ENCODE data around the gene FAM229B. TPM values are rescaled to one million over a fixed set of nuclear protein-coding genes. Genes with fewer than 3 reads are reported as not detected.
A peak's percentile ranks its signal among the peaks of the same experiment; 100 is the strongest.
"Not testable (repeated sequence)": the region's sequence is repeated elsewhere in the genome, so short reads cannot be mapped to it uniquely, and the experiment has no call there.

The FAM229B gene
- total RNA-seq, result 10.8 TPM
- long read RNA-seq, transcript FAM229B-201 (4 exons, 2,543 nt), result major isoform, 8 of 14 reads
- long read RNA-seq, partial matches to known transcripts, result 3 of 14 reads
- long read RNA-seq, other reads (novel, unspliced or antisense), result 3 of 14 reads

- DNase-seq (ENCODE audit: low spot score), result peak; percentile 94
These were observed at the start of gene FAM229B, which contains the start of gene TUBE1 for GRCh38 chr6:112087136-112087911. Gene FAM229B, plus strand, starts transcription at chr6:112087591. Its CDS starts 11,693 bp downstream, at chr6:112099284. Gene TUBE1, minus strand, starts transcription at chr6:112087482. Its CDS starts 48 bp downstream, at chr6:112087434.

- DNase-seq (ENCODE audit: low spot score), result no peak
These were observed 49.6 kb upstream of the FAM229B start for GRCh38 chr6:112037783-112038216.

DNA sequence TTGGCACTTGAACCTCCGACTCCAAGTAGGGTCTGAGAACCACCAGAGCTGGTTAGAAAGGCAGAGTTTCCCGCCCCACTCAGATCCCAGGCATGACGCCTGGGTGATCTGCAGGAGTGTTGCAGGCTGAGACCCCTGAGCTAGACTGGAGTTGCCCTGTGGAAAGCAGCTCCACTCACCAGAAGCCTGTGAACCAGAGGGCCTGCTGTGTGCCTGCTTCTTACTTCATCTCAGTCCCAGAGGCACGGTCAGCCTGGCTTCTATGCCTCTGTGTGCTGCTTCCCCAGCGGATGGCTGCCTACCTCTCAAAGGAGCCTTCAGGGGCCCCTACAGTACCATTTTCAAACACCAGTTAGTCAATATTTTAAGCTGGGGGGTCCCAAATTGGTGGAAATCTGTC is 49.1 kb upstream of the FAM229B start:
- DNase-seq (ENCODE audit: low spot score), result no peak

GRCh38 chr6:112038756-112039430 is 48.5 kb upstream of the FAM229B start:
- no peak for DNase-seq (ENCODE audit: low spot score)

DNA sequence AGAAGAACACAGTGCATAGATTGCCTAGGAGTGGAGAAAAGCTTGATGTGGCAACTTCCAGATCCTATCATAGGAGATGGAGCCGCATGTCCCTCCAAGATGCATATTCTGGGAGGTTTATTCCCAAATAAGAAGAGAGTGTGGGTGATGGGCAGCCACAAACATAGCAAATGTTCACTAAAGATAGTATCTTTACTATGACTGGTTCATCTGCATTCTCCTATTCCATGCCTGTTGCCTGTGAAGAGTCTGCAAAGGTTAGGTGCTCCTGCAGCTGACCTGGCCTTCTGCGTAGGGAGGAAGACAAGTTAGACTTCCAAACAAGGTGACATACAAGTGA is 48.0 kb upstream of the FAM229B start:
- DNase-seq (ENCODE audit: low spot score), result no peak

GRCh38 chr6:112040956-112041355 is 46.4 kb upstream of the FAM229B start:
- no peak for DNase-seq (ENCODE audit: low spot score)

- DNase-seq (ENCODE audit: low spot score), result no peak
These were observed 45.9 kb upstream of the FAM229B start for GRCh38 chr6:112041535-112041934.

DNA sequence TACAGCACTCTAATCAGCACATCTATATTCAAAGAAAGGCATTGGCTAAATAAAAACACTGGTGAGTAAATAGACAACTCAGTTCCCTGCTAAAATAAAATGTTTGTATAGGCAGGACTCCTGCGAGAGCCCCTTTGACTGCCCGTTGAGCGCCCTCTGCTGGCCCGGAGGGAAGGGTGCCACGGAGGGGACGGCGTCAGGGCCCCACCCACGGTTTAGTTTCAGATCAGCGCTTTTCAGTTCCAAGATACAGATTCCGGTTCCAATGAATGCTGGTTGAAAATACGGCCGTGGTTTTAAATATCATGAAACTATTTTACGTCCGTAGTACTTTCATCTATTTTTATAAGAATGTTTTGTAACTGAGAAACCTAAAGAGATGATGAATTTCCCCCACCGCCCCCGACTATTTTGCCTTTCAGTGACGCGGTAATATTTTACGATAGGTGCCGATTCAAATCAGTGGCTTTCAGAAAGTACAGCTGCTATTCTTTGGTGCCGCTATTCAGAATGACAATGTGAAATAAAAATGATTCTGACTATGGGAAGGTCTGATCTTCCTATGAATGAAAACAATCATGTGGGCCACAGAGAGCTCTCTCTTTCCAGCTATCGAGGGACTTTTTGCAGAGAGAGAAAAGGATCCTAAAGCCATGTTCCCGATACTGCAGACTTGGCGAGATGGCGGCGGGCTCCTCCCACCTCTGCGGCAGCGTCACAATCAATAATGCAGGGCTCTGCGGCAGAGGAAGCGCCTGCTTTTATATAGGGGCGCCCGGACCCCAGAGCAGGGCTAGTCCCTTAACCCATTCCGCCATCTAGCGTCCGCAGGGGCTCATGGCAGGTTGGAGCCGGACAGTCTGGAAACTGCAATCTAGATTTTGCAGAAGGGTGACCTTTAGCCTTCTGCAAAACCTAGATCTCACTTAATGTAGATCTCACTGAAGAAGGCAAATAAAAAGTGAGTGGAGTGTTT is 44.1 kb upstream of the FAM229B start:
- DNase-seq (ENCODE audit: low spot score), result peak; percentile 95

DNA sequence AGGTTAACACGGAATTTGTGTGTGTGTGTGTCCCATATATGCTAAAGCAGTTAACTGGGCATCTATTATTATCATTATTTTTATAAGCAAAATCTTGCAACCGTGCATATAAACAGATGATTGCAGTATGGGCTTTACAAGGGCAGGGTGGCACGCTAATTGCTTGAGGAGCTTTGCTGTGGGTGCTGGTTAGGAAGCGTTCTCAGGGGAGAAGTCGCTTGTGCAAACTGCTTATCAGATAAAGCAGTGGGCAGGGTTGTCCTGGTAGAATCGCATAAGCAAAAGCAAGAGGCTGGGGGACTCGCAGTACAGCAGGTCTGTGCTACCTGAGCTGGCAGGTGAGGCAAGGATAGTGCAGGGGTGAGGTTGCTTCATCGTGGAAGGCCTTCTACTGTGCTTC is 43.2 kb upstream of the FAM229B start:
- no peak for DNase-seq (ENCODE audit: low spot score)

- no peak for DNase-seq (ENCODE audit: low spot score)
These were observed 42.5 kb upstream of the FAM229B start for GRCh38 chr6:112044856-112045255.

- not testable (repeated sequence) for DNase-seq (ENCODE audit: low spot score)
These were observed 39.9 kb upstream of the FAM229B start for GRCh38 chr6:112047523-112047922.

DNA sequence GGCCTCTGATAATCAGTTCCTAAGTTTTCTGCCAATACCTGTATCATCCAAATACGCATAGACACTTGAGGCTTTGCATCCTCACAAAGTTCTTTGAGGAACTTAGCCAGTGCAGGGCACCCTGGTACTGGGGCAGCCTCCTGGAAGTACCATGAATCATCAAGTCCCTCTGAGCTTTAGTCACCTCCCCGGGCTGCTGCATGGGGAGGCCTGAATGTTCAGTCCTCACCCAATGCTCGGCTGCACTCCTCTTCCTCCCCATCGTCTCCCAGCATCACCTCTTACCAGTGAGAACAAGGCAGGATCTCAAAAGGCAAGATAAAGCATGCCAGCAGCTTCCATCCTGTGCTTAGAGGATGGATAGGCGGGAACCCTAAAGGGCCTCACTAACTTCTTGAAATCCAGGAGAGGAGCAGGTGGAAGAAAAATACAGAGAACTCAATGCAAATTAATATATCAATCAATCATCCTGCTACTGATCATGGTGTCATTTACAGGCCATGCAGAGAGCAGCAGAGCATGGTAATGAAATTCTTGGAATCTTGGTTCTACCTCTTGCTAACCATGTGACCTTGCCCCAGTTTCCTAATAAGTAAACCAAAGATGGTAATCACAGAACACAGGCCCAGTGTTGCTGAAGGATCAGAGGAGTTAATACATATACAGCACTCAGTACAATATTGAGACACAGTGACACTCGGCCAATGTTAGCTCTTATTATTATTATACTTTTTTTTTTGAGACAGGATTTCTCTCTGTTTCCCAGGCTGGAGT is 38.2 kb upstream of the FAM229B start:
- DNase-seq (ENCODE audit: low spot score), result no peak

DNA sequence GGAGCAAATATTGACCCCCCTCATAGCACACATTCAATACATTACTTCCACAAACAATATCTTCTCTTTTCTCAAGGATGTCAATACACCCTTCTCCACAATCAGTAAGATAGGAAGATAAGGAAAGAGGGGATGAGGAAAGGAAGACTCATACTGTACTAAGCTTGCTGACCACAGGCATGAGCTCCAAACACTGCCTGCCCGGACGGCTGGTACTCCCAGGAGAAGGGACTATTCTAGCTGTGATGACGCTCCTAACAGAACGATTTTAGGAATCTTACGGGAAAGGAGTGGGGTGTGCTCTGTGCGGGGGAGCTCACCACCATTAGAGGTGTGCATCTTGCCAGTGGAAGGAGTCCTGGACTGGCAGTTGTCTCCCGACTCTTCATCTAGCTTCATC is 37.4 kb upstream of the FAM229B start:
- no peak for DNase-seq (ENCODE audit: low spot score)

DNA sequence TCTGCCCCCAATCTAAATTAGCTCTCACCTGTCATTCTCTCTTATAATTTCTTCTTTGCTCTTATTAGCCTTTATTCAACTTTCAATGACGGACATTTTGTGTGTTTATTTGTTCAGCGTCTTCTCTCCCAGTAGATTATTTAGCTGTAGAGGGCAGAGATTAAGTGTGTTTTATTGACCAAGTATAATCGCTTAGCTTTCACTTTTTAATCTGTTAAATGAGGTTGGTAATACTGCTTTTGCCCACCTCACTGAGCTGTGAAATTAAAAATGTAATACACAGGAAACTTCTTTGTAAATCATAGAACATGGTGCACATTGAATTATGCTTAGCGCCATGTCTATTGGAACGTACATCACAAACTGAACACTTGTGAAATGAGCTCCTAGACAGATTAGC is 37.0 kb upstream of the FAM229B start:
- no peak for DNase-seq (ENCODE audit: low spot score)

GRCh38 chr6:112051251-112051740 is 36.1 kb upstream of the FAM229B start:
- not testable (repeated sequence) for DNase-seq (ENCODE audit: low spot score)

DNA sequence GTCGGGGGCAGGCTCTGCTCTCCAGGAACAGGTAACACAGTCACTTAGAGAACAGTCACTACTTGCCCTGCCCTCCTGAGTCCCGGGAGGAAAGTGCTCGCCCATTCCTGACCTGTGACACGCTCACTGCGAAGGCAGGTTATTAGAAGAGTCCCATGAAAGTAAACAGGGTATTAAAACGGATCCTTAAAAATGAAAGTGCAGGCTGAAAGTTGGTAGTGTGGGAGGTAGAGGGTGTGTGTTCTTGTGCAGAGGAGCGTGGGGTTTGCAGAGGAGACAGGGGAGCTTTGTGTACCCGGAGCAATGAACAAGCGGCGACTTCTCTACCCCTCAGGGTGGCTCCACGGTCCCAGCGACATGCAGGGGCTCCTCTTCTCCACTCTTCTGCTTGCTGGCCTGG is 33.4 kb upstream of the FAM229B start, which contains the start of gene CCN6:
CCN6 (plus strand) TSS at position 104 of the 400 bp plus-strand sequence; CDS start at position 358, 254 bp downstream.
- DNase-seq (ENCODE audit: low spot score), result no peak

DNA sequence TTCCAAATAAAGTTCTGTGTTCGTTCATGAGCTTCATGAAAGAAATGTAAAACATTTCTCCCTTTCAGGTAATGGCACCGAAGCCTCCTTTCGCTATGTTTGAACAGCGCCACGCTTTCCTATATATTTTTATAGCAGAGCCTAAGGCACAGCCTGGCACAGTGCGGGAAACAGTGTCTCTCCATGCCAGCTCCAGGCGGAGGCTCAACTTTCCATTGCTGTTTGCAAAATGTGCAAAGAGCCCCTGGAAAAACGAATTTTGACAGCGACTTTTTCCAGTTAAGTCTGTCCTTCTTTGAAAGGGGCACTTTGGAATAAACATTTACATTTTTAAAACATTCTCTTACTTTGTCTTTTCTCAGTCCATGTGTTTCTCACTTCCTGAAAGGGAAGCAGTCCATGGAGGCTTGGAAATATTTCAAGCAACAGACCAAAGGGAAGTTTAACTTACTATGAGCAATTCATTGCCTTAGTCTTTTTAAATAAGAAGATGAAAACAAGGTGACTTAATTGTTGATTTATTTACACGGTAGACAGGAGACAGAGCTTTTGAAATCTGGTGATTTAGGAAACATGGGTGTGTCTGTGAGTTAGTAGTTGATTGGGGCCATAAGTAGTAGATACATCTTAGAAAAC is 32.7 kb upstream of the FAM229B start:
- DNase-seq (ENCODE audit: low spot score), result no peak

DNA sequence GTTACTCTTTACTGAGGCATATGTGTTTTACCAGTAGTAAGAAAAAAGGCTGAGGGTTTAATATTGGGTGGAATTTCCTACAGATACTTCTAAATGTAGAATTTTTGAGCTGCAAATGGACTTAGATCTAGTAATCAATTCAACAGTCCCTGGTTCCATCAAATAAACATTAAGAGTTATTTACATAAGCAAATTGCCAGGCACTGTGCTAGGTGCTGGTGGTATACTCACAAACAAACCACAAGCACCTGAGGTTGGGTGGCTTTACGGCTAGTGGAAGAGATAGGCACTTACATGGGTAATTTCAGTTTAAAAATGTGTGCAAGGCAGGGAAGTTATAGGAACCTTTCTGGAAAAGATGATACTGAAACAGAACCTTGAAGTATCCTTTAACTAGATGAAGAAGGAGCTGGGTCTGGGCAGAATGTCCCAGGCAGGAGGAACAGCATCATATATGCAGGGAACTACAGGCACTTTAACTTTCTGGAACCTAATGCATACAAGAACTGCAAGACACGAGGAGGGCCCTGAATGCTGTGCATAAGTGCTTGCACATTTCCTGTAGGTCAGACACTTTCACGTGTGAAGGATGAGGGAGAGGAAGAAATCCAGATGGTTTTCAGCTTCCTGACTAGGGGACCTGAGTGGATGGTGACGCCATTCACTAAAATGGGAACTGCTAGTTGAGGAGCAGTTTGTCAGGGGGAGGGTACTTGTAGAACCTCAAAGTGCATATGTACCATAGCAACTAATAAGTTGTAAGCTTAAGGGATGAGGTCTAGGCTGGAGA is 29.0 kb upstream of the FAM229B start:
- no peak for DNase-seq (ENCODE audit: low spot score)

DNA sequence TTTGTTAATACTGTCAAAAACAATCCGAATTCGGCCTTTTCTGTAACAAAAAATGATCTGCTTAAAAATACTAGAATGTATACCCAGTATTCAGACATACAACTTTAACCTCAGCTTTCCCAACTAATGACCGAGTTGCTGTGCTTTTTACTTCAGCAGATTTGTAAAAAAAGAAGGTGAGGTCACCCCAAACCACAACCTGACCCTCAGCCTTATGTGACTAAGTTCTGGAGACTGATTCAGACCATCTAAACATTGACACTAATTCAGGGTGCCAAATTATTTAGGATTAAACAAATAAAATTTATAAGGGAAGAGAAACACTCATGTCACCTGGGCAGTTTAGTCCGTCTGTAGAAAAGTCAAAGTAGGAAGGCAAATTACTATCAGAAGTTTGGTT is 25.8 kb upstream of the FAM229B start:
- DNase-seq (ENCODE audit: low spot score), result no peak

Data from mesenteric fat pad (tissue), 1 donor.